ENCODE results near the gene PIEZO2.

The PIEZO2 gene

GRCh38 chr18:10705786-10706185, 443.6 kb downstream of the PIEZO2 start:
- no peak for TF ChIP-seq ZFX (IDR thresholded peaks at IDR 0.05)
- TF ChIP-seq, protein P1, sequence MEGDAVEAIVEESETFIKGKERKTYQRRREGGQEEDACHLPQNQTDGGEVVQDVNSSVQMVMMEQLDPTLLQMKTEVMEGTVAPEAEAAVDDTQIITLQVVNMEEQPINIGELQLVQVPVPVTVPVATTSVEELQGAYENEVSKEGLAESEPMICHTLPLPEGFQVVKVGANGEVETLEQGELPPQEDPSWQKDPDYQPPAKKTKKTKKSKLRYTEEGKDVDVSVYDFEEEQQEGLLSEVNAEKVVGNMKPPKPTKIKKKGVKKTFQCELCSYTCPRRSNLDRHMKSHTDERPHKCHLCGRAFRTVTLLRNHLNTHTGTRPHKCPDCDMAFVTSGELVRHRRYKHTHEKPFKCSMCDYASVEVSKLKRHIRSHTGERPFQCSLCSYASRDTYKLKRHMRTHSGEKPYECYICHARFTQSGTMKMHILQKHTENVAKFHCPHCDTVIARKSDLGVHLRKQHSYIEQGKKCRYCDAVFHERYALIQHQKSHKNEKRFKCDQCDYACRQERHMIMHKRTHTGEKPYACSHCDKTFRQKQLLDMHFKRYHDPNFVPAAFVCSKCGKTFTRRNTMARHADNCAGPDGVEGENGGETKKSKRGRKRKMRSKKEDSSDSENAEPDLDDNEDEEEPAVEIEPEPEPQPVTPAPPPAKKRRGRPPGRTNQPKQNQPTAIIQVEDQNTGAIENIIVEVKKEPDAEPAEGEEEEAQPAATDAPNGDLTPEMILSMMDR (conservative IDR thresholded peaks at IDR 0.05), result no peak
- no peak overlapping the region; the same call in 1 of the 2 replicates for H3K27ac ChIP-seq

- TF ChIP-seq, protein P1 (conservative IDR thresholded peaks at IDR 0.05), result no peak
- no peak for TF ChIP-seq ZFX (IDR thresholded peaks at IDR 0.05)
- no peak overlapping the region; the same call in 1 of the 2 replicates for H3K27ac ChIP-seq
Observed at GRCh38 chr18:10705291-10705690, 444.1 kb downstream of the PIEZO2 start.

DNA sequence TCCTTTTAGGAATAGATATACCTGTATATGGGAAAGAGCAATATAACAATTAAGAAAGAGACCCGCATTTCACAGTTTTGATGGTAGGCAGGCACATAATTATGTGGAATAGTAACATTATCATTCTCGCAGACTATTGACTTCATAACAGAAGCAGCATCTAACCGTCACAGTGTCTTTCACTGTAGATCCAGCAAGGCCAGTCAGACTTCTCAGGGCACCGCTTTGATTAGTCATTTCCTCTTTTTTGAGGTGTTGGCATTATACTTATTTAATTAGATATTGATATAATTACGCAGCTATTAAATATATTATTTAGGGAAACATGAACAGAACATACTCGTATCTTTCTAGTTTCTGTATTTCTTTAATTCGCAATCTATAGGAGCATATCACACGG, 447.2 kb downstream of the PIEZO2 start:
- H3K27ac ChIP-seq, result no peak overlapping the region
- TF ChIP-seq ZFX (IDR thresholded peaks at IDR 0.05), result no peak
- TF ChIP-seq, protein P1 (conservative IDR thresholded peaks at IDR 0.05), result no peak

DNA sequence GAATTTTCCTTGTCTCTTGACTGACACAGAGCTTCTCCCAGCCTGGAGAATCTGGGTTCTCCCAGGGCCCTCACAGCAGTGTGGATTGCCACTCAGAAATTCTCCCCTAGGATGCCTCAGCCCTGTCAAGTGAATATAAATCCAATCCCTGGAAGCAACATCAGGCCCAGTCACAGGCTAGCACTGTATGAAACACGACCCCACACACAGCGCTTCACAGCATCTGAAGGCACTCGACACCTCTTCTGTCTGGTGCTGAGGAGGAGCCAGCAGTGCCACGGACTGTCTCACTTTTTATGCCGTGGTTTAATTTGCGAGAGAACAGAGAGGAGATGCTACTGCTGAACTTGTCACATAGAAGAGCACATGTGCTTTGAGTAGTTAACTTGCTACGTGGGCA, 459.0 kb downstream of the PIEZO2 start:
- H3K27ac ChIP-seq, result no peak overlapping the region
- TF ChIP-seq ZFX (IDR thresholded peaks at IDR 0.05), result no peak
- TF ChIP-seq, protein P1 (conservative IDR thresholded peaks at IDR 0.05), result no peak

GRCh38 chr18:10690035-10690329, 459.4 kb downstream of the PIEZO2 start:
- TF ChIP-seq ZFX (IDR thresholded peaks at IDR 0.05), result no peak
- TF ChIP-seq, protein P1 (conservative IDR thresholded peaks at IDR 0.05), result no peak
- H3K27ac ChIP-seq, result no peak overlapping the region

DNA sequence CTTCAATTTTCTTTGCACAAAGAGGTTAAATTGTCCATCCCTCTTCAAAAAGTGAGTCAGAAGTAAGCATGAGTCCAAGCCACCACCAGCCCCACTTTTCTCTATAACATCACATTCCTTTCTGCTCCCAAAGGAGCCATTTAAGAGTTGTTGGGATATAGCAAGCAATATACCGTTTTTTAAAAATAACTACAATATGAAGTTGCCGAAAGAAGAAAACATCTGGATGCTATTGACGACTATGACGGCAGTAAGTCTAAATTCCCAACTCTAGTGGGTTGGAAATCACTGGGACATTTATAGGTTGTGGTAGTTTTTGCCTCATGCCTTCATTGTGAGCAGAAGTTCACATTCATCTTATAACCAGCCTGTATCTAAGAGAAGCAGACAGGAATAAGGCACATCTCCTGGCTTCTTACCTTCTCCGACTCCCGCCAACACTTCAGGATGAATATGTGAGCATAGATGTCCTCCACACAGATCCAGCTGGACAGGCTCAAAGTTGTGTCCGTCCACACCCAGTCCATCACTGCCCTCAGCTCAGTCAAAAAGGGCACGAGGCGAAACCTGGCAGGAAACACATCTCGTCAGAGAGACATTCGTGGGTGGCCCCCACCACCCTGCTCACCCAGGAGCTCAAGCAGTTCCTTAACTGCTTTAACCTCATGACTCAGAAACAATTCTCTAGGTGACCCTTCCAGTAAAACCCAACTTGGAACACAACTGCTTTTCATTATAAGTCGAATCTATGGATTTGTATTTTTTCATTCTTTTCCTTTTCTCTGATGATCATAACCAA, 459.9 kb downstream of the PIEZO2 start:
- no peak overlapping the region for H3K27ac ChIP-seq
- TF ChIP-seq ZFX (IDR thresholded peaks at IDR 0.05), result no peak
- TF ChIP-seq, protein P1 (conservative IDR thresholded peaks at IDR 0.05), result no peak

DNA sequence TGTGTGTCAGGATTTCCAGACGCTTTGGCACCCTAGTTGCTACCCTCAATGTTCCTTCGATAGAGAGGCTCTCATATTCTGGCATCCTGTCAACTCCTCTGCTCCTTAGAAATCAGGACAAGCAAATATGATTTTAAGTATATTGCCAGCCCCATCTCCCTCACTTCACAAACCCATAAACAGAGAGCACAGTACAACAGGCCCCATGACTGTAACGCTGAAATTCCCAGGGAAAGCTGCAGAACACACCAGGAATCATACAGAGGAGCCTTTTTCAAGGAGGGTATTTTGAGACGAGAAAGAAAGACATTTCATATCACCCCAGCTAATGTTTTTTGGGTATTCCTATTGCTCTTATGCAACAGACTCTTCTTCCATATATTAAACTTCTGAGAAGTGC, 460.6 kb downstream of the PIEZO2 start:
- TF ChIP-seq, protein P1 (conservative IDR thresholded peaks at IDR 0.05), result no peak
- no peak for TF ChIP-seq ZFX (IDR thresholded peaks at IDR 0.05)
- no peak overlapping the region for H3K27ac ChIP-seq

Data from C4-2B (cell line).